Erythroblast (primary cell): ENCODE results near the gene ITPR2.

ENCODE experiments used
- GATA1 ChIP-seq: IDR thresholded peaks from 2 replicates; pipeline ENCODE4 v1.6.1; 2011; ENCODE audit warnings: low read depth, mild to moderate bottlenecking, control low read depth, low read length, moderate library complexity
- POLR2A ChIP-seq: IDR thresholded peaks from 2 replicates; pipeline ENCODE4 v1.6.1; 2011; ENCODE audit warnings: mild to moderate bottlenecking, low read length

- TF ChIP-seq POLR2A: no peak
- no peak for TF ChIP-seq GATA1
These were observed 196.2 kb downstream of the ITPR2 start for GRCh38 chr12:26636710-26637328.
